Thoracic aorta (tissue), 2 donors: Measurements from ENCODE around the gene CAMK1D. TPM values are rescaled to one million over a fixed set of nuclear protein-coding genes. Genes with fewer than 3 reads are reported as not detected.

Source experiments
- ATAC-seq: fragments of 150-250 bp; one replicate; pipeline ENCODE4 v1.8.0; 2017; ENCODE audit warnings: low read depth; ENCODE audit not compliant: insufficient number of reproducible peaks, low FRiP score
- DNase-seq: peaks from one replicate; pipeline ENCODE4 v3.0.0-alpha.2; 2020; ENCODE audit warnings: low spot score
- H3K27ac ChIP-seq, 2 donors: fragments of 200-600 bp; sonication (generic); 1 replicate in 1 of 2; 2 replicates in 1 of 2; pipeline ENCODE4 v1.5.1; 2016; ENCODE audit warnings: mild to moderate bottlenecking in 2 of 2, moderate library complexity in 2 of 2
- H3K27me3 ChIP-seq: fragments of 200-600 bp; sonication (generic); replicated peaks from 2 replicates; pipeline ENCODE4 v1.6.0; 2016; ENCODE audit warnings: mild to moderate bottlenecking; ENCODE audit not compliant: insufficient read depth
- H3K36me3 ChIP-seq: fragments of 200-600 bp; sonication (generic); one replicate; pipeline ENCODE4 v1.5.1; 2016
- H3K4me1 ChIP-seq, 2 donors: fragments of 200-600 bp; sonication (generic); 1 replicate in 1 of 2; 2 replicates in 1 of 2; pipeline versions ENCODE4 v1.5.1 to v1.6.0; 2016; ENCODE audit warnings: low read depth in 2 of 2, mild to moderate bottlenecking in 1 of 2; ENCODE audit not compliant: control insufficient read depth in 1 of 2
- H3K4me3 ChIP-seq: fragments of 200-600 bp; sonication (generic); 2 replicates; pipeline ENCODE4 v1.5.1; 2016; ENCODE audit warnings: mild to moderate bottlenecking
- H3K9me3 ChIP-seq: fragments of 200-600 bp; sonication (generic); 2 replicates; pipeline ENCODE4 v1.5.1; 2016
- CTCF ChIP-seq: fragments of 200-600 bp; sonication (generic); IDR thresholded peaks from one replicate; pipeline ENCODE4 v1.5.1; 2019; ENCODE audit warnings: antibody characterized with exemption
- total RNA-seq, 2 donors: library from RNA; depleted of rRNA; stranded (reverse); fragments of >200 nt; gene quantifications; one replicate each; pipeline versions ENCODE4 v1.1.0 to v1.2.3, GENCODE V29; 2016

Gene CAMK1D
- total RNA-seq, 2 donors from 2014 or later, result 8.7 to 11.2 TPM

GRCh38 chr10:12743941-12744340, 394.6 kb downstream of the CAMK1D start:
- TF ChIP-seq CTCF, result no peak

GRCh38 chr10:12748186-12748585, 398.8 kb downstream of the CAMK1D start:
- Histone ChIP-seq H3K4me3 (no peak overlapping the region), H3K4me1 (peaks cover 3 to 11% of the 10 kb centered on the region in 2 donors), H3K27me3 (no peaks in the 10 kb centered on the region), H3K27ac (no peak overlapping the region), H3K36me3 (no peaks in the 10 kb centered on the region), H3K9me3 (no peaks in the 10 kb centered on the region)
- TF ChIP-seq CTCF, result no peak
- ATAC-seq (no peak), DNase-seq (no peak)

More at GRCh38 chr10:12743941-12744340, 394.6 kb downstream of the CAMK1D start:
- Histone ChIP-seq H3K9me3 (no peaks in the 10 kb centered on the region), H3K4me1 (no peaks in the 10 kb centered on the region), H3K4me3 (no peak overlapping the region), H3K27ac (no peak overlapping the region), H3K36me3 (no peaks in the 10 kb centered on the region), H3K27me3 (no peaks in the 10 kb centered on the region)
- ATAC-seq (no peak), DNase-seq (no peak)

- no peak for DNase-seq
- H3K9me3 ChIP-seq, result no peaks in the 10 kb centered on the region
- H3K36me3 ChIP-seq, result no peaks in the 10 kb centered on the region
- no peak for ATAC-seq
- peaks cover 3 to 11% of the 10 kb centered on the region in 2 donors for H3K4me1 ChIP-seq
- no peaks in the 10 kb centered on the region for H3K27me3 ChIP-seq
- no peak for TF ChIP-seq CTCF
- H3K27ac ChIP-seq, result no peak overlapping the region
- no peak overlapping the region for H3K4me3 ChIP-seq
These were observed 400.6 kb downstream of the CAMK1D start for GRCh38 chr10:12749760-12750478.

- Histone ChIP-seq H3K4me1 (peaks cover 3 to 11% of the 10 kb centered on the region in 2 donors), H3K36me3 (no peaks in the 10 kb centered on the region), H3K4me3 (no peak overlapping the region), H3K27me3 (no peaks in the 10 kb centered on the region), H3K9me3 (no peaks in the 10 kb centered on the region), H3K27ac (no peak overlapping the region)
- no peak for TF ChIP-seq CTCF
- ATAC-seq (no peak), DNase-seq (no peak)
These were observed 401.3 kb downstream of the CAMK1D start for GRCh38 chr10:12750526-12751201.

GRCh38 chr10:12755075-12755474, 405.7 kb downstream of the CAMK1D start:
- no peak for TF ChIP-seq CTCF
- H3K27me3 ChIP-seq, result no peaks in the 10 kb centered on the region
- H3K36me3 ChIP-seq, result no peaks in the 10 kb centered on the region
- DNase-seq (no peak), ATAC-seq (no peak)
- no peak overlapping the region for H3K4me3 ChIP-seq
- H3K4me1 ChIP-seq, result peaks cover 3 to 10% of the 10 kb centered on the region in 2 donors
- H3K27ac ChIP-seq, result no peak overlapping the region
- no peaks in the 10 kb centered on the region for H3K9me3 ChIP-seq
